Germinal center (tissue), 1 donor: ENCODE results near the gene CSRP1.
A peak's percentile ranks its signal among the peaks of the same experiment; 100 is the strongest.
"Not testable (repeated sequence)": the region's sequence is repeated elsewhere in the genome, so short reads cannot be mapped to it uniquely, and the experiment has no call there.

Source experiments
- DNase-seq: peaks from one replicate; pipeline ENCODE4 v3.0.0; 2012; ENCODE audit warnings: mixed read lengths, low spot score

CSRP1 gene

DNA sequence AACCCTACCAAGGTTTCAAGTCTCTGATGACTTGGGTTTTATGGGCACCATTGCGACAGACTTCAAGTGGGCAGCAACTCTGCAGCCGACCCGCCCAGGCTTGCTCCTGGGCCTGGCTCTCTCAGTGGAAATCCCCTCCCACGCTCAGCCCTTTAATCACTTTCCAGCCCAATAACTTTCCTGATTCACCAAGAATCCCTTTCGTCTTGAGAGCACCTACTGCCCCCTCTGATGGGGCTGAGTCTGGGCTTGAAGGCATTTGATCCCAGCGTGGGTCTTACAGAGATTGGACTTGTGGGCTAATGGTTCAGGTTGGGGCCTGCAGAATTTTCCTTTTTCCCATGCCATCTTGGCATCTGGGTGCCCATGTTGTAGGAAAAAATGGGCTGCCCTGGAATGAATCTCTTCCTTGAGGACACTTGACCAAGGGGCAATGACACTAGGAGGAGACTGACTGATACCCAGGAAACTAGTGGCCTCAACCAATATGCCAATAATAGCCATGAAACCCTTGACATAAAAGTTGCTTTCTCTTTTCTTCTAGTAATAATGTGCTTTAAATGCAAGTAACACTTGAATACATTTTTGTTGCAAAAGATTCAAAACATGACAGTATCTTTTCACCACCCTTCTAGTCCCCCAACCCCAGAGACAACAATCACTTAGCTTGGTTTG lies 30.1 kb downstream of the CSRP1 start:
- DNase-seq: no peak

DNA sequence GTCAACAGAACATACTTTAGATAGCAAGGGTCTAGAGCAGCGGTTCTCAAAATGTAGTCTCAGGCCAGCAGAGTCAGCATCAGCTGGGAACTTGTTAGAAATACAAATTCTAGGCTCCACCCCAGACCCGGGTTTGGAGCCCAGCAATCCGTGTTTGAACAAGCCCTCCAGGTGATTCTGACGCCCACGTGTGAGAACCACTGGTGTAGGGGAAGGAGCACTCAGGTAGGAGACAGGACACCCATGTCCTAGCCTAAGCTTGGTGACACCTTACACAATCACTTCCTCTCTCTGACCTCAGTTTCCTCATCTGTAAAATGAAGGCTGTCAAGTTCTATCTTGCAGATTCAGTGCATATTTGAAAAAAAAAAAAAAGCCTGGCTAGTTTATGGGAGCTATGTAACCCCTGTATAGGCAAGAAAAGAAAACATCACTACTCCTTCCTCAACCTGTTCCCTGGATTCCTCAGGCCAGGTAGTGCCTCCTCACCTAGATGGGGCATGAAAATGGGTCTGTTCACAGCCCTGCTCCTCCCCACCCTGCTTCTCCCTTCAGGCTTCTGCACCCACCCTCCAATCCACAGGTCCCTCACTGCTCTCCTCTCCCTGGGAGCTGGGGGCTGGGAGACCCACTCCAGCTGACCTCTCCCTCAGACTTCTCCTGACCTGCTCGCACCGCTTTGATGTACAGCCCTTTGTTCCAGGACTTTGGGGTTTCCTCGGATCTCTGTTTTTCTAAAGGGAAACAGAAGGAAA lies 30.8 kb downstream of the CSRP1 start:
- no peak for DNase-seq

DNA sequence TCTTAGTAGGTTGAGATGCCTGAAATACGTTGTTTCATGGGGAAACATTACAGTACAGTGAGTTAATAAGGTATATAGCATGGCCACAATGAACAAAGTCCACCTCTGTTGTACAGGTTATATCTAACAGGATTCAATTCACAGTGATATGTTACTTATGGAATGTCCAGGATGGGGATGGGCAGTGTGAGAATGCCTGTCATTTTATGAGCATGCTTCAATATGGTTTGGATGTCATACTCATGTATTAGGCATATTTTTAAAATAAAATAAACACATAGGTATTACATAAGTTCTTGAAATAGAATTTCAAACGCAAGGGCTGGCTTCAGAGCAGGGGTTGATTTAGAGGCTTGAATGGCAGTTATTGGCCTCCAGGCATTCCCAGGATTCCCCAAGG lies 31.8 kb downstream of the CSRP1 start:
- DNase-seq: no peak

DNA sequence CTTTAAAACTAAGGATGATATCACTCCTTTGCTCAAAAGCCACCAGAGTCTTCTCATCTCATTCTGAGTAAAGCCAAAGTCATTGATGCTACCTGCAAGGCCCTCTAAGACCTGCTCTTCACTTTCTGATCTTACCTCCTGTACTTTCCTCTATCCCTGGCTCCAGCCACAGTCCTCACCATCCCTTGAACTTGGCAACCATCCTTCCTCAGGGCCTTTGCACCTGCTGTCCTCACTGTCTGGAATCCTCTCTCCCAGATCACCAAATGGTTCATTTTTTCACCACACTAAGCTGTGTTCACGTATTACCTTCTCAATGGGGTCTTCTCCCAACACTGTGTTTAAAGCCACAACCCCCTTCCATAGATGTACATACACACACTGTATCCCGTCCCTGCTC lies 33.6 kb downstream of the CSRP1 start:
- DNase-seq: no peak

DNA sequence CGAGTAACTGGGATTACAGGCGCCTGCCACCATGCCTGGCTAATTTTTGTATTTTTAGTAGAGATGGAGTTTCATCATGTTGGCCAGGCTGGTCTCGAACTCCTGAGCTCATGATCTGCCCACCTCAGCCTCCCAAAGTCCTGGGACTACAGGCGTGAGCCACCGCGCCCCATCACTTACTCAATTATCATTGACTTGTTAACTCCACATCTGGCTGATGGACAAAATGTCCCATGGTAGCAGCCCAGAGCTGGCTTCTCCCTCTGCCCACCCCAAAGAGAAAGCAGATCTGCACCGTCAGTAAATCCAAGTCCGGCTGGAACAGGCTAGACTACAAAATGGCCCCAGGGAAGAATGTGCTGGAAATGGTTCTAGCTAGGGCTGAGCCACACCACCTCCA lies 34.6 kb downstream of the CSRP1 start:
- DNase-seq: not testable (repeated sequence)

DNA sequence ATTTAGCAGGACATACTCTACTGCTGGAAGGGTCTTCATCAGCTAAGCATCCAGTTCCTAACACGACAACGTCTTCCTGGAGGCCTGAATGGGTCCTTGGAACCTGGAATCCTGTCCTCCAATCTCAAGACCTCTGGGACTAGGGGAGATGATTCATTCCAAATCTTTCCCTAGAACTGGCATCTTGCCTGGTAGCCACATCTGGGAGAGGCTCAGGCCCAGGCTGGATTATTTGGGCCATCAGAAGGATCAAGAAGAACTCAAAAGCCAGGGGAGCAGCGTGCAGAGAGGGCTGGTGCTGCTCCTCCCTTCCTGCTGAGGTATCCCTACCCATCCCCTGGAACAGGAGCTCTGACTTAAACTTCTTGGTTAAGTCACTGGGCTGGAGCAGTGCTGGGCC lies 35.2 kb downstream of the CSRP1 start:
- no peak for DNase-seq

DNA sequence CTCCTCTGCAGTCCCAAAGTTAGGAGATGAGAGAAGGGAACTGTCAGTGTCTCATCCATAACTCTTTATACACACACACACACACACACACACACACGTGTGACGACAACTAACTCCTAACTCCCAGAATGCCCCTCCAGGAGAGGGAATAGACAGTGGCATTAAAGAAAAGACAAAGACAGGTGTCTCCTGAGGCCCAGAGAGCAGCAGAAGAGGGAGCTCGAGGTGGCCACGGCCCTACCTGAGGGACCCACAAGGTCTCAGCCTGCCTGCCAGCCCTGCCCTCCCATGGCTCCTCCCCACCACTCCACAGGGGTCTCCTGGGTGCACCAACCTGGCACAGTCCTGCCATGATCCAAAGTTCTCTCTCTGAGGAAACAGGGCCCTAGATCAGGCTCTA lies 36.3 kb downstream of the CSRP1 start:
- no peak for DNase-seq

DNA sequence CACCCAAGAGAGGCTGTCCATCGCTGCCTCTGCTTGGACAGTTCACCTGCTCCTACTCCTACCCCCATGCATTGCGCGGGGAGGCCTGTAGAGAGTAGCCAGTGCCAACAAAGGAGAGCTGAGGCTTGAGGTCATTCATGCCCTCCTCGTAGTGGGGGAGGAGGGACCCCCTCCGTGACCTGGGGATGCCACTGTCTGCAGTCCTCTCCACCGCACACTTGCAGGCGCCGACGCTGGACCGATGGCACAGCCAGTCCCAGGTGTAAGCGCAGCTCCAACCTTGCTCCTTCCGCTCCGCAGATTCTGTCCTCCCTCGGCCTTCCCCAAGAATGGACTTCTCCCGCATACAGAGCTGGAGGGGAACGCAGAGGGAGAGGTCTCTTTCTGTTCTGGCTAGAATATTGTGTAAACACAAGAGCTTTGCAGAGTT lies 37.3 kb downstream of the CSRP1 start:
- DNase-seq: no peak

DNA sequence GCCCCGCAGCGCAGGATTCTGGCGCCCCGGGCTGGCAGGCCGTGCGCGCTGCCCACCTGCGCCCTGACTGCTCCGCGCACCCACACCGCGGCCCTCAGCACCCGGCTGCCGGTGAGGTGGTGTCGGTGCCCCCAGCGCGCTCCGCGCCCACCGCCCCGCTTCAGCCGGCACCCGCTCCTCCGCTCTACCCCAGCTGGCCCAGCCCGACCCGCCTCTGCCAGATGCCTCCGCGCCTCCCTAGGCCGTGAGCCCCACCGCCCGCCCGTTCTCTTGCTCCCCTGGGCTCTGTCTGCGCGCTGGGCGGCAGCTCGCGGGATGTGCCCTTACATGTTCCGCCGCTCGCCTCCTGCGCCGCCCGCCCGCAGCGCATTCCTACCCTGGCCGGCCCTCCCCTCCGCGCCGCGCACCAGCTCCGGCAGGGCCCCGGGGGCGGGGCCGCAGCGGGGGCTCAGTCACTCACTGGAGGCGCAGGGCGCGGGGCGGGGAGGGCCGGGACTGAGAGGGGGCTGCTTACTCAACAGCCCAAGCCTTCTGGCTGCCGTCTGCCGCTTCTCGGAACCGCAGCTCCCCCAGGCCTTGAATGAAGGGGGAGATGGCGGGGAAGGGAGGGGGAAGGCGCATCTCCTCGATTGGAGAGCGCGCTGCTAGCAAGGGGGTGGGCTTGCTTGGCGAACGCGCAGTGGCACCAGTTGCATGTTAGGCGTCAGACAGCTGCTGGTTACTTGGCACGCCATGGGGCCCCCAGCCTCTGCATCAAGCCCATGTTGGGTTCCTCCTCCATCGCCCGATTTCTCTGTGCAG lies 37.9 kb downstream of the CSRP1 start, which contains the start of gene PHLDA3:
Gene PHLDA3, minus strand, starts transcription at position 345 of the 801 bp plus-strand sequence. CDS start 402 bp downstream, outside the sequence.
- DNase-seq: peak; percentile 57

DNA sequence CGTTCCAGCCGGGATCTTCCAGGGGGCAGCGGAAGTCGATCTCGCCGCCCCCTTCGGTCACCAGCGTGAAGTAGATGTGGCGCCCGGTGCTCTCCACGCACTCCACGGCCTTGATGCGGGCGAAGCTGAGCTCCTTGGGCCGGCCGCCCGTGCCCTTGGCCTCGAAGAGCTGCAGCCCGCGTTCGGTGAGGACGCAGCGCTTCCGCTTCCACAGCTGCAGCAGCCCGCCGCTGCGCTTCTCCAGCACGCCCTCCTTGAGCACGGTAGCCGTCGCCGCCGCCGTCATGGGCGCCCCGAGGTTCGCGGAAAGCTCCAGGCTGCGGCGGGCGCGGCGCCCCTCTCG lies 38.5 kb downstream of the CSRP1 start:
- DNase-seq: peak; percentile 38

DNA sequence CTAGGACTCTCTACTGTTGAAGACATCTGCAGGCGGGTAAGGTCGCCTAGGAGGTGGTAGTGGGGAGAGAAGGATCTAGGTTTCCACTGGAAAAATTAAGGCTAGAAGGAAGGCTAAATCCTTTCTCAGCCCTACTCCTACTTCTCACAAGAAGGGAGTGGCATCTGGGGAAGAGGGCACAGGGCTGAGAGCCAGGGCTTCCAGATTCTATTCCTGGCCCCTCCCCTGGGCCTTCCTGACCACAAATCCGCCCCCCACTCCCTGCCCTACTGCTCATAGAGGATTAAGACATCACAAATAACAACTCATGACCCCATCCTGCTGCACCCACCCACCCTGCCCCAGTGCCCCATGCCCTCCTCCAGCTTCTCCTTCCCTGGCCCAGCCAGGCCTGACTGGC lies 40.4 kb downstream of the CSRP1 start:
- no peak for DNase-seq

DNA sequence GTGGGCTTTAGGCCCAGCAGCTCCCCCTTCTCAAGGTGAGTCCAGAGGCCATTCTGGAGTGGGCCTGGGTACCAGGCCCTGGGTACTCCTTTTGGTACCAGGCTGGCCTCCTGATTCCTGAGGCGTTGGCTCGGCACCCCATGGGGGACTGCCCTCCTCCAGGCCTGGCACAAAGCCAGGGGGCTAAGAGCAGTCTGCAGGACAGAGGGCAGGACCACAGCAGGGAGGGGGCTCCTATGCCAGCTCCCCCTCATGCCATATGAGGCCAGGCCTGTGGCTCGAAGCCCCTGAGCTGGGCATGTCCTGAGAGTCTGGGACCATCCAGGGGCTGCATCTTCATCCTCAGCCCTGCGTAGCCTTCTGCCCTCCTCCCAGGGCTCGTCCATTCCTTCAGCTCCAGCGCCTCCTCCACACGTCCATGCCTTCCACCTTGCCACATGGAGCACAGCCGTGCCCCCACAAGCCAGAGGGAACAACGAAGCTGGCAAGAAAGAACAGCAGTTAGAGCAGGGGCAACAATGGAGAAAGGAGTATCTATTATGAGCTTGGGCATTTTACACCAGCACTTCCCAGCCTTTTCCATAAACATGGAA lies 41.1 kb downstream of the CSRP1 start:
- DNase-seq: no peak

DNA sequence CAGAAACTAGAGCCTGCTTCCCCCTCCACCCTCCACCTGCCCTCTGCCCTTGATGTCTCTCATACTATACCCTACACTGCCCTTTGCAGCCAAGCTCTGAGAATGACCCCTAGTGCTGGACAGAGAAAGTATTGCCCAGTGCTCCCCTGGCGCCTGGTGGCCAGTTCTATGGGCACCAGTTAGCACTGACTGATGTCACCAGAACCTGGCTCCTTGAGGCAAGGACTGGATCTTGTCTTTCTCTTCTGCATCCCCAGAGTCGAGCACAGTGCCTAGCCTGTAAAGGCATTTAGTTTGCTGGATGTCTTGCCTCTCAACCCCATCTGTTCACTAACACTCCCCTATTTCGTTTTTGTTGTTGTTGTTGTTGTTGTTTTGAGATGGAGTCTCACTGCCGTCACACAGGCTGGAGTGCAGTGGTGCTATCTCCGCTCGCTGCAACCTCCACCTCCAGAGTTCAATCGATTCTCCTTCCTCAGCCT lies 43.8 kb downstream of the CSRP1 start:
- no peak for DNase-seq

DNA sequence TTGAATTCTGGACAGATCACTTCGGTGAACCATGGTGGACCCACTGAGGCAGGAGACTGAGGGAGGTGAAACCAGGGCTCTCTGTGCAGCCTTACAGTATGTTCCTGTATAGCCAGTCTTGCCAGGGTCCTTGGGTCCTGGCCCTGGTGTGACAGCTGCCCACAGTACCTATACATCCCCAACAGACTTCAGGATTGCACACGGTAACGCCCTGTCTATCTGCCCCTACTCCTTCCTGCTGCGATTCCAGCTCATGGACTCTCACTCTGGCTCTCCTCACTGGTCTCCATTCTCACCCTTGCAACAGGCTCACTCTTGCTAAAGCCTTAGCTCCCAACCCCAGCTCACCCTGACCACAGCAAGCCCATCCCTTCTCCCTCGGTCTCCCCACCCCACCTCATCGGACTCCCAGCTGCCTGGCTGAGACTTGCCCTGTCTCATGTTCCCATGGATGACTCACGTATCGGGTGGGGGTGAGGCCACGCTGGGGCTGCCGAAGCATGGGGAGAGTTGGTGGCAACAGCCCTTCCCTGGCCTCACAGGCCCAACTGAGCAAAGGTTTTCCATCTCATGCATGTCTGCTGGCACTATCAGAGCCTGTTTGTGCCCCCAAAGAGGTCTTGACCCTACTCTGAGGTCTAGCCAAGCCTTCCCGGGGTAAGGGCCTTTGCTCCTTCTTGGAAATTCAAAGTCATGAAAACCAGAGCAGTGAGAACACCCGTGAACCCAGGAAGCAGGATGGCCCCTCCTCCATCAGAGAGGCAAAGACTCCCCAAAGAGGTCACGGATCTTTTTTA lies 45.1 kb downstream of the CSRP1 start:
- DNase-seq: no peak

DNA sequence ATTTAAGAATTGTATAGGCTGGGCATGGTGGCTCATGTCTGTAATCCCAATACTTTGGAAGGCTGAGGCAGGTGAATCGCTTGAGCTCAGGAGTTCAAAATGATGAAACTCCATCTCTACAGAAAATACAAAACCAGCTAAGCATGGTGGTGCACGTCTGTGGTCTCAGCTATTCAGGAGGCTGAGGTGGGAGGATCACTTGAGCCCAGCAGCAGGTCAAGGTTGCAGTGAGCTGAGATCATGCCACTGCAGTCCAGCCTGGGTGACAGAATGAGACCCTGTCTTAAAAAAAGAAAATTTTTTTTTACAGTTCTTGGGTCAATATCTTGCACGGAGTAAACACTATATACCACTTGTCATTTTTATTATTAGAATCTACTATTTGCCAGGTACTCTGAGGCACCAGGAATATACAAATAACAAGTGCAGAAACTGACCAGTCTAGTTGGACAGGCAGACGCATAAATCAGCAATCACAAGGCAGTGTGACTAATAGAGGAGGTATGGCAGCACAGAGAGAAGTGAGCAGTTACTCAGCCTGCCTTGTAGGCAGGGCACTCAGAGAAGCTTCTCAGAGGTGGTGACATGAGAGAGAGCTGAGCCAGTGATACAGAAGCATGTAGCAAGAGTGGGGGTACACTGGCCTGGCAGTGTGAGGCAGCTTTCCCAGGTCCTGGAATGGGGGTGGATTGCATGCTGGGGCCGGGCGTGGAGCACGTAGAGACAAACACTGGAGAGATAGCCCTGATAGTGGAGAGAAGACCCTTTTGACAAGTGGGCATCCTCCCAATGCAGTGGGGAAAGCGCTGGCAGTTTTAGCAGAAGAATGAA lies 45.9 kb downstream of the CSRP1 start:
- no peak for DNase-seq

DNA sequence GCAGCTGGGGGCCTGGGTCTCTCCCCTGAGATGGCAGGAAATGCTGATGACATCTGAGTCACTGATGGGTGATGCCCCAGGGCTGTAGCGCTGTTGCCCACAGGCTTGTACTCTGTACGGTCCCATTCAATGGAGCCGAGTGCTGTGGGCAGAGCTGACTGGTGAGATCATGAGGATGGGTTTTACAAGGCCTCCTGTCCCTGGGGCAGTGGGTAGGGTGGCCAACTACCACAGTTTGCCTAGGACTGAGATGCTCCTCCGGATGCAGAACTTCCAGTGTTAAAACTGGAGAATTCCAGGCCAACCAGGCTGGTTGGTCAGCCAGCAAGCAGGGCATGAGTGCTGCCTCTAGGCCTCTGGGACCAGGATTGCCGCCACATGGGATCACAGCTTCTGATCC lies 47.1 kb downstream of the CSRP1 start:
- no peak for DNase-seq

DNA sequence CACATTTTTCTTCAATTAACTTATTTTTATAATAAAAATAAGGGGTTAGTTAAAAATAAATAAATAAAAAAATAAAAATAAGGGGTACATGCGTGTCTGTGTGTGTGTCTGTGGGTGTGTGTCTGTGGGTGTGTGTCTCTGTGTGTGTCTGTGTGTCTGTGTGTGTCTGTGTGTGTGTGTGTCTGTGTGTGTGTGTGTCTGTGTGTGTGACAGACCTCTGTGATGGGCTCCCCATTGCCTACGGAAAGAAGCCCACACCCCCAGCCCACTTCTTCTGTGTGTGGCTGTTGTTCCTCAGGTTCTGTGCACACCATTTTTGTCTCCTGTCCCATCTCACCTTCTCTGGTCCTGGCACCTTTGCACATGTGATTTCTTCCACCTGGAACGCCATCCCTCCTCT lies 47.9 kb downstream of the CSRP1 start:
- no peak for DNase-seq

DNA sequence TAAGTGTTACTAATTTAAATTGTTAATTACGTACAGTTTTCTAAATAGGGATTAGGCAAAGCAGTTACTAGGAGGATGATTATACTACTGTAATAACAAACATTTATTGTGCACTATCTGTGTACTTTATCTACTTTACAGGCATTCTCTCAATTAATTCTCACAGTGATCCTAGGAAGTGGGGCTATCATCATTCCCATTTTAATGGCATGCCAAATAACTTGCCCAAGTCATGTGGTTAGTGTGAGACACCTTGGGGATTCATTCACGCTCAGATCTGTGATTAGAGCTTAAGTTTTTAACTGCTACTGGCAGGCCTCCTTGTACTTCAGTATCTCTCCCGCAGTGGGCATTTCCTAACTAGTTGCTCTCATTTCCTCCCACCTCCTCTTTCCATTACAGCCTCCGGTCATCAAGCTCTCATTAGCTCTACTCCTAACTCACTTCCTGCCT lies 49.4 kb downstream of the CSRP1 start:
- no peak for DNase-seq

DNA sequence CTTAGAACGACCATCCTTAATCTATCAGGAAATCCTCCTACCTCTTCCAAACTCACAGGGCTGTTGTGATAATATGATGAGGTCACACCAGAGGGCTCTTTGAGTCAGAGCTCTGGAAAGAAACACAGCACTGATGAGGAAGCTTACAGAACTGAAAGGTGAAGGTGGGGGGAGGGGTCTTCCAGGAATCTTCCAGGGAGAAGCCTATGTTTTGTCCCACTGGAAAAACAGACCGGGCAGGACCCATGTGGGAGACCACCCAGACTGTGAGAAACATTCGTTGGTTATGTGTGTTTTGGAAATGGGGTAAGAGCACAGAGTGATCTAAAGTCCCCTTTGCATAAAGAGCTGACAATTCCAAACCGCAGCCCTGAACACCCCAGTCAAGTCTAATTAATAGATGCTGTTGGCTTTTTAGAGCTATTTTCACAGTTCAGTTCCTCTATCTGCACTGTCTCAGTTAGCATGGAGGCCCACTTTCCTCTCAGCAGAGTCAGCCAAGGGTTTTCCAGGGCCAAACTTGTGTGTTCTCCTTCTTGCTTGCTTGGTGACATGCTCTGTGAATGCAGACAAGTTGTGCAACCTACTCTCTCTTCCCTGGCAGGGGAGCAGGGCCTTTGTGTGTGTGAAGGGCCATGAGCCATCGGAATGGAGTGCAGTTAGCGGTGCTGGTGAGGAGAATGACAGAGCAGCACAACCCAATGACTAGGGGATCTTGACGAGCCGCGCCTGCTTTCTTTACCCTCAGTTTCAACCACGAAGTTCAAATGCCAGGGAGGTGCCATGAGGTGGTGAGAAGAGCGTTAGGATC lies 50.2 kb downstream of the CSRP1 start:
- DNase-seq: no peak

DNA sequence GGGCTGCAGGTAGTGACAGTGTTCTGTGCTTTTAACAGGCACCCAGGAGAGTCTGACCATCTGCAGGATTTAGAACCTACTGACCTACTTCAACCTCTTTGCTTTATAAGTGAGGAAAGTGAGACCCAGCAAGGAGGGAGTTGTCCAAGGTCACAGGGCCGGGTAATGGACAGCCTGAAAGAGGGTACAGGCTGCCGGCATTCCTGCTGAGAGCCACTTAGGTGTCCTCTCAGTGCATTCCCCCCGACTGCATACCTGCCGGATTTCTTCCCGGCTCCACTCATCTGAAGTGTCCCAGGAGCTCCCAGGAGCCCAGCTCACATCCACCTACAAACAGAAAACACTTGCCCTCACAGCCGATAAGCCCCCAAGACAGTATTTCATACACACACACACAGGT lies 51.8 kb downstream of the CSRP1 start:
- DNase-seq: no peak
